D721Med (cell line): ENCODE measurements around the gene EEFSEC.

Source experiments
- DNase-seq: peaks from one replicate; pipeline ENCODE4 v3.0.0; 2011; ENCODE audit warnings: low spot score; ENCODE audit not compliant: insufficient read length
- FAIRE-seq: peaks from 2 replicates; lab custom pipeline; 2011; peaks lifted over from hg19 to GRCh38; lab: Jason Lieb, UNC
- TF ChIP-seq, protein P1 (sequence below): IDR thresholded peaks from 2 replicates; pipeline ENCODE4 v1.5.1; 2012; ENCODE audit warnings: mild to moderate bottlenecking, control low read depth; ENCODE audit not compliant: insufficient read depth; ENCODE audit errors: missing control alignments

The EEFSEC gene

DNA sequence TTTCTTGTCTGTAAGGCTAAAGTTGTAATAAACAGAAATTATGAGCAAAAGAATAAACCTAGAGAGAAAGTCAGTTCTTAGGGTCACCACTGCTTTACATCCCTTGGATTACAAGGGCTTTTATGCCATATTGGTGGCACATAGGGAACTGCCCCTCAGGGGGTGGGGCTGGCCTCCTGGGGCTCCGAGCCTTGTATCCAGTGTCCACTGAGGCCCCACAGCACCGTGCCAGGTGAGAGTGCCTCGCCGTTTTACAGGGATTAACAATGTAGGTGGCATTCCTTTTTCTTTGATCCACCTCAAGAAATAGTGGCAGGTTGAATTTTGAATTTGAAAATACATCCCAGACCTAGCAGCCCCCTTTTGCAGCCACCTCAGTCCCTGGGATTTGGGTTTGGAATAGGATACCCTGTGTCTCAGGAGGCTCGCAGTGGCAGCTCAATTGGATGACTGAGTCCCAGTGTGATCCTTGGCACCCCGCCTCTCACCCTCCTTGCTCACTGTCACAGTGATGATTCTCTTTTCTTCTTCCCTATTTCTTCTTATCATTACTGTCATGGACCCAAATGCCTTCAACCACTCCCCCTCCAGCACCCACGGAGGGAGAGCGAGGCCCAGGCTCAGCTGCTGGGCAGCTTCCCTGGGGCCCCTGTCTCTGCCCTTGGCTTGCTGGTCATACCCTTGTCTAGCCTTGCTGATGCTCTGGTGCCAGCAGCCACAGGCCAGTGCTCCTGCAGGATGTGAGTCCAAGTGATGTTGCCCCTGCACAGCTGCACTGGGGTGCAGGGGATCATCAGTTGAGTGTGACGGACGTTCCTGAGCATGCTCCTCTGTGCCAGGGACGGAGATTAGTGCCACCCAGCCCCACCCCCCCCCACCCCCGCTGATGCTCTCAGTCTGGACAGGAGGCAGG, 175.5 kb downstream of the EEFSEC start:
- DNase-seq, result no peak
- no peak for FAIRE-seq
- TF ChIP-seq, protein P1, sequence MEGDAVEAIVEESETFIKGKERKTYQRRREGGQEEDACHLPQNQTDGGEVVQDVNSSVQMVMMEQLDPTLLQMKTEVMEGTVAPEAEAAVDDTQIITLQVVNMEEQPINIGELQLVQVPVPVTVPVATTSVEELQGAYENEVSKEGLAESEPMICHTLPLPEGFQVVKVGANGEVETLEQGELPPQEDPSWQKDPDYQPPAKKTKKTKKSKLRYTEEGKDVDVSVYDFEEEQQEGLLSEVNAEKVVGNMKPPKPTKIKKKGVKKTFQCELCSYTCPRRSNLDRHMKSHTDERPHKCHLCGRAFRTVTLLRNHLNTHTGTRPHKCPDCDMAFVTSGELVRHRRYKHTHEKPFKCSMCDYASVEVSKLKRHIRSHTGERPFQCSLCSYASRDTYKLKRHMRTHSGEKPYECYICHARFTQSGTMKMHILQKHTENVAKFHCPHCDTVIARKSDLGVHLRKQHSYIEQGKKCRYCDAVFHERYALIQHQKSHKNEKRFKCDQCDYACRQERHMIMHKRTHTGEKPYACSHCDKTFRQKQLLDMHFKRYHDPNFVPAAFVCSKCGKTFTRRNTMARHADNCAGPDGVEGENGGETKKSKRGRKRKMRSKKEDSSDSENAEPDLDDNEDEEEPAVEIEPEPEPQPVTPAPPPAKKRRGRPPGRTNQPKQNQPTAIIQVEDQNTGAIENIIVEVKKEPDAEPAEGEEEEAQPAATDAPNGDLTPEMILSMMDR, result no peak

DNA sequence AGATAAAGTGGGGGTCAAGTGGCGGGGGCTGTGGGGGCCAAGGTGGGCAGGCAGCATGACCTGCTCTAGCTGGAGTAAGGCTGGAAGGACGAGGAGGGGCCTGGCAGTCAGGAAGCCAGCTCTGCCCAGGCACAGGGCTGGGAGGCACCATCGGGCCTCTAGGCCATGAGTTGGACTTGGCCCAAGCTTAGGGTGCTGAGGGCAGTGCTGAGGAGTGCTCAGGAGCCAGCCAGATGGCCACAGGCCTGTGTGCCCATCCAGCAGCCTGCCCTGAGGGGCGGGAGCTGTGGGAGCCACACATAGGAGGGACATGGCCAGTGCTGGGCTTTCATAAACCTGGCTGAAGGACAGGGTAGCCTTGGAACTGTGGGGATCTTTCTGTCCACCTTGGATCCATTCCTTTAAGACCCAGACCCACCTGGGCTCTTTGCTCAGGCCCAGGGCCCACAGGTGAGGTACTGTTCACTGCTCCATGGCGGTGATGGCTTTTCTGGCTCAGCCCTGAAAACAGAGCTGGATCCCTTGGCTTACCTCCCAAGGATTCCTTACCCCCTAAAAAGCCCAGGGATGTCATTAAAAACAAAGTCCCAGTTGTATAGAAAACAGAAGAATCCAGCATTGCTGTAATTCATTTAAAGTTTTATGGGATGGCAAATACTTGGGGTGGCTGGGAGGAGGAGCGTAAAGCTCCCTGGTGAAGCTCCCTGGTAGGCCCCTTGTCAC, 176.4 kb downstream of the EEFSEC start:
- TF ChIP-seq, protein P1, result no peak
- no peak for DNase-seq
- FAIRE-seq, result no peak

DNA sequence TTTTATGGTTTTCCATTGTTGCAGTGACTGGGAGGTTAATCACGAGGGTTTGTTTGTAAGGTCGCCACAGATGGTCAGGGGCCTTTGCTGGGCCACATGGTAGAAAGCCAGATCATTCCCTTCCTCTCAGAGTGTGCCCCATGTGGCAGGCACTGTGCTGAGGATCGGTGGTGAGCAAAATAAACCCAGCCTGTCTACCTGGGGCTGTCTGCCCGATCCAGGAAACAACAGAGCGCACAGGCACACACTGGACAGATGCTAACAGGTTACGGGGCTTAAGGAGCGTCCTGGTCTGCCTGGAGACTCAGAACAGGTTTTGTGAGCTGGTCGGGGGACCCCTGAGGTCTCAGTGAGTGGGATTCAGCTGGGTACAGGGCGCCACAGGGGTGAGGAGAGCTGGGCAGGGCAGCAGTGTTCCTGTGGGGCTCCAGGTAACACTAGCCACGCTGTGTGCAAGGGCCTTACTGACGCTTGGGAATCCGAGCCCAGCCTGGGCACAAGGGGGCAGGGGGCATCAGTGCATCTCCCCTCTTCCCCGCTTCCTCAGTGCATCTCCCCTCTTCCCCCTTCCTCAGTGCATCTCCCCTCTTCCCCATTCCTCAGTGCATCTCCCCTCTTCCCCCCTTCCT, 177.0 kb downstream of the EEFSEC start:
- DNase-seq (no peak), FAIRE-seq (no peak)
- TF ChIP-seq, protein P1, result no peak

DNA sequence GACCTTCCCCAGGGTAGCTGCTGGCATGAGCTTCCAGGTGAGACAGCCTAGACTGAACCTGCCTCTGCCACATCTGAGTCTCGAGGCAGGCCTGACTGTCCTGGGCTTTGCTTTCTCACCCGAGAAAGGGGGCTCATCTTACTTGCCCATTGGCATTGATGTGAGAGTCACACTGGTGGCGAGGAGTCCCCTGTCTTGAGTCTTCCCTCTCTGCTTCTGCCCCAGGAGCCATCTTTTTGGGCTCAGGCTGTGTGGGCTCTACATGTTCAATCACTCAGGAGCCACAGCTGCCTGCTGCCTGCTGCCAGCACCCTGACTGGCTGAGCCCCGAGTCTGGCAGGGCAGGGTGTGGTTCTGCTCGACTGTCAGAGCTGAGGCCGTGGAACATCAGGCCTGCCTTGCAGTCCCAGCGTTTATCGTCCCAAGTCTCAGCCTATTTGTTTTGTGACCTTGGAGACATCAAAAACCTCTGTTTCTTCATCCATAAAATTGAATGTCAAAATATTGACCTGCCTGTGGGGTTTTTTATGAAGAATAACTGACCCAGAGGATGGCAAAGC, 180.9 kb downstream of the EEFSEC start:
- no peak for FAIRE-seq

DNA sequence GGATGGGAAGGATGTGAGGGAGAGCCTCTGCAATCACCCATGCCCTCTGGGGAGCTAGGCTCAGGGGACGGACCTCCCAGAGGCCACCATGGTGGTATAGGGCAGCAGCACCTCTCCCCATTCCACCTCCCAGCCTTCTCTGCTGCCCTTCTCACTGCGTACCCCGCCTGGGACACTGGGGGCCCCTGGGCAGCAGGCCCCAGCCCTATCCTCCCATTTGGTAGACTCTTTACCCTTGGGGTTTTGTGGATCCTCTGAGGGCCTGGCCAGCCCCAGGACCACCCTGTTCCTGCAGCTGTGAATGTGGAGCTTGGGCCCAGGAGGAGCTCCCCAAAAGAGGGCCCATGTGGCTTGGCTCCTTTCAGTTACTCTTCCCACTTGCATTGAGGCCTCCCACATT, 181.5 kb downstream of the EEFSEC start:
- TF ChIP-seq, protein P1, result no peak
- no peak for DNase-seq
- no peak for FAIRE-seq

More for the DNA sequence above, 180.9 kb downstream of the EEFSEC start:
- DNase-seq, result no peak
- TF ChIP-seq, protein P1, result no peak

DNA sequence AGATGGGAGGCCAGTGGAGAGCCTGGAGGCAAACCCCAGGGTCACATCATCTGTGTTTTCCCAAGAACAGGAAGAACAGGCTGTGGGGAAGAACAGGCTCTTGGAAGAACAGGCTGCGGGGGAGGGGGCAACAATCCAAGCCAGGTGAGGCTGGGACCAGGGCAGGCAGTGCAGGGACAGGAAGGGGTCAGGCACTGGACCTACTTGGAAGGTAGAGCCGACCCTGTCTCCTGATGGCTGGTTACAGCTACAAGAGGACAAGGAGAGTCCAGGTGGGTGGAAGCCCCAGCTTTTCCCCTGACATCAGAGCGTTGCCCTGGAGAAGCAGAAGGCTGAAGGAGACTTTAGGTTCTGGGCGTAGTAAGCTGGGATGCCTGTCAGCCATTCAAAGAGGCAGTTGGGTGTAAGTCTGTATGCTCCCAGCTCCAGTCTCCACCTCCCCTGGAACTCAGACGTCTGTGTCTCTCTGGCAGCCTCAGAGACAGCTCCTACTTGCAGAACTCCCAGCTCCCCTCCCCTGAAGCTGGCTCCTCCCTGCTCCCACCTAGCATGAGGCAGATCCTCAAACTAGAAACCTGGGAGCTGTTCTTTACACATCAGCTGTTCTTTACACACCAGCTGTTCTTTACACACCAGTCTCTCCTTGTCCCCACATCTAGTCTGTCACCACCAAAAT, 182.5 kb downstream of the EEFSEC start:
- no peak for DNase-seq
- TF ChIP-seq, protein P1, result no peak
- no peak for FAIRE-seq
